Left cardiac atrium (tissue), 4 donors: Measurements from ENCODE around the gene PAX4. TPM values are rescaled to one million over a fixed set of nuclear protein-coding genes. Genes with fewer than 3 reads are reported as not detected.
A peak's percentile ranks its signal among the peaks of the same experiment; 100 is the strongest.
"Not testable (repeated sequence)": the region's sequence is repeated elsewhere in the genome, so short reads cannot be mapped to it uniquely, and the experiment has no call there.

Experiments
- ATAC-seq, 2 donors: fragments of 200-7000 bp; cut with Tn5 transposase; one replicate each; pipeline ENCODE4 v1.9.1; 2020; ENCODE audit warnings: mild to moderate bottlenecking in 2 of 2, moderate library complexity in 2 of 2
- DNase-seq: peaks from one replicate; pipeline ENCODE4 v3.0.0-alpha.2; 2020
- intact Hi-C, 2 donors: fragments of 100-400 bp; cut with DNase I; formaldehyde crosslinking; loops; one replicate each; pipeline versions ENCODE4 v1.14.1 to v1.15.1; 2022 to 2023
- total RNA-seq, 2 donors: library from RNA; stranded (reverse); fragmentation: NEBNext Ultra II Directional; extraction: Animal tissue kit (Norgen Biotek cat#: 25700); gene quantifications; one replicate each; pipeline ENCODE4 v1.2.1, GENCODE V29; 2021
- donor health status: DM: no; HTN: yes; CAD: no.
- donor health status: DM: no; HTN: yes; CAD: no; lungs with severe emphysema.
- donor health status: DM: yes; HTN: yes; CAD: no.
- donor health status: Dilated cardiomyopathy.

The PAX4 gene
- total RNA-seq, 2 donors from 2014 or later, result not detected

- intact Hi-C loops, result loop anchor here in 1 of 2 donors (5.0 to 10.0 kb wide), 3 partner anchors 62 to 445 kb away; partner anchors contain the start of genes LRRC4, SND1 and ZNF800
- ATAC-seq (no peak), DNase-seq (no peak)
Measured at GRCh38 chr7:127589896-127590295, 28.0 kb downstream of the PAX4 start.

- ATAC-seq (peak; percentile 25 to 37), DNase-seq (peak; percentile 42)
- intact Hi-C loops, result loop anchor here in 1 of 2 donors (5.0 to 10.0 kb wide), 3 partner anchors 63 to 446 kb away; partner anchors contain the start of genes LRRC4, SND1 and ZNF800
Measured at GRCh38 chr7:127588697-127589482, 29.1 kb downstream of the PAX4 start.

GRCh38 chr7:127588019-127588696, 29.8 kb downstream of the PAX4 start, which contains the start of gene ARF5:
TSS of gene ARF5 (plus strand) at chr7:127588411. CDS start at chr7:127588499, 88 bp downstream.
- intact Hi-C loops, result loop anchor here in 1 of 2 donors (5.0 to 10.0 kb wide), 3 partner anchors 64 to 447 kb away; partner anchors contain the start of genes LRRC4, SND1 and ZNF800
- peak; percentile 92 to 95 for ATAC-seq
- DNase-seq, result peak; percentile 89

- peak; percentile 36 for DNase-seq
- intact Hi-C loops, result loop anchor here in 1 of 2 donors (5.0 to 10.0 kb wide), 3 partner anchors 65 to 447 kb away; partner anchors contain the start of genes LRRC4, SND1 and ZNF800
- ATAC-seq, result no peak
Measured at GRCh38 chr7:127587663-127588018, 30.3 kb downstream of the PAX4 start.

- no peak for DNase-seq
- no peak for ATAC-seq
- intact Hi-C loops, result loop anchor here in 1 of 2 donors (5.0 to 10.0 kb wide), 3 partner anchors 66 to 448 kb away; partner anchors contain the start of genes LRRC4, SND1 and ZNF800
Measured at GRCh38 chr7:127586346-127586745, 31.6 kb downstream of the PAX4 start.

- intact Hi-C loops, result loop anchor here in 1 of 2 donors (5.0 to 10.0 kb wide), 3 partner anchors 67 to 450 kb away; partner anchors contain the start of genes LRRC4, SND1 and ZNF800
- peak; percentile 83 to 86 for ATAC-seq
Measured at GRCh38 chr7:127585044-127585953, 32.6 kb downstream of the PAX4 start, which contains the start of gene GCC1. TSS of gene GCC1 (minus strand) at chr7:127585596. CDS start at chr7:127585182, 414 bp downstream.

GRCh38 chr7:127584648-127585043, 33.3 kb downstream of the PAX4 start:
- ATAC-seq (no peak), DNase-seq (no peak)
- intact Hi-C loops, result loop anchor here in 1 of 2 donors (5.0 to 10.0 kb wide), 3 partner anchors 68 to 450 kb away; partner anchors contain the start of genes LRRC4, SND1 and ZNF800

More at GRCh38 chr7:127585044-127585953, 32.6 kb downstream of the PAX4 start, which contains the start of gene GCC1:
- DNase-seq, result peak; percentile 95

GRCh38 chr7:127582361-127582760, 35.6 kb downstream of the PAX4 start:
- intact Hi-C loops, result loop anchor here in 1 of 2 donors (10.0 kb wide), 2 partner anchors 188 to 452 kb away; partner anchors contain the start of genes LRRC4 and ZNF800
- DNase-seq (peak; percentile 72), ATAC-seq (peak; percentile 4 to 5)

GRCh38 chr7:127581716-127582115, 36.2 kb downstream of the PAX4 start:
- intact Hi-C loops, result loop anchor here in 1 of 2 donors (10.0 kb wide), 2 partner anchors 187 to 453 kb away; partner anchors contain the start of genes LRRC4 and ZNF800
- ATAC-seq, result no peak

GRCh38 chr7:127580612-127581011, 37.3 kb downstream of the PAX4 start:
- DNase-seq (no peak), ATAC-seq (no peak)
- intact Hi-C loops, result loop anchor here in 1 of 2 donors (10.0 kb wide), 2 partner anchors 186 to 454 kb away; partner anchors contain the start of genes LRRC4 and ZNF800

More at GRCh38 chr7:127581716-127582115, 36.2 kb downstream of the PAX4 start:
- no peak for DNase-seq

- DNase-seq (no peak), ATAC-seq (no peak)
- intact Hi-C loops, result no loop called here
Measured at GRCh38 chr7:127578711-127579275, 39.1 kb downstream of the PAX4 start.

- ATAC-seq (peak in 1 of 2 donors; percentile 39), DNase-seq (no peak)
- intact Hi-C loops, result no loop called here
Measured at GRCh38 chr7:127578036-127578684, 39.8 kb downstream of the PAX4 start.

GRCh38 chr7:127571741-127572505, 46.0 kb downstream of the PAX4 start:
- intact Hi-C loops, result no loop called here
- ATAC-seq, result no peak
- no peak for DNase-seq

GRCh38 chr7:127568034-127568433, 49.9 kb downstream of the PAX4 start:
- intact Hi-C loops, ATAC-seq, DNase-seq: not testable (repeated sequence)

- DNase-seq, result no peak
- intact Hi-C loops, result no loop called here
- ATAC-seq, result no peak
Measured at GRCh38 chr7:127566242-127566641, 51.7 kb downstream of the PAX4 start.
